Small intestine (tissue), 7 donors: ENCODE results near the gene GAS7. TPM values are rescaled to one million over a fixed set of nuclear protein-coding genes. Genes with fewer than 3 reads are reported as not detected.
A peak's percentile ranks its signal among the peaks of the same experiment; 100 is the strongest.

Experiments
- DNase-seq, 2 donors: peaks; one replicate each; pipeline versions ENCODE4 v3.0.0 to v3.0.0-alpha.2; 2013
- FAIRE-seq: peaks from 2 replicates; lab custom pipeline; 2012; peaks lifted over from hg19 to GRCh38; lab: Jason Lieb, UNC
- H3K27ac ChIP-seq, 3 donors: one replicate each; pipeline ENCODE4 v1.5.1; 2013; ENCODE audit warnings: low read length in 2 of 3, mild to moderate bottlenecking in 2 of 3, control low read depth in 1 of 3, inconsistent platforms in 1 of 3, low read depth in 1 of 3, moderate library complexity in 1 of 3
- H3K27me3 ChIP-seq, 3 donors: one replicate each; pipeline ENCODE4 v1.6.1; 2013; ENCODE audit warnings: low read length in 3 of 3, inconsistent platforms in 1 of 3; ENCODE audit not compliant: control insufficient read depth in 3 of 3, insufficient read depth in 3 of 3
- H3K36me3 ChIP-seq, 3 donors: one replicate each; pipeline ENCODE4 v1.6.1; 2013; ENCODE audit warnings: low read length in 3 of 3, inconsistent platforms in 1 of 3, low read depth in 1 of 3, mild to moderate bottlenecking in 1 of 3, moderate library complexity in 1 of 3; ENCODE audit not compliant: control insufficient read depth in 3 of 3, insufficient read depth in 2 of 3
- H3K4me1 ChIP-seq, 3 donors: one replicate each; pipeline ENCODE4 v1.6.1; 2013; ENCODE audit warnings: low read length in 2 of 3, inconsistent platforms in 1 of 3, low read depth in 1 of 3, mild to moderate bottlenecking in 1 of 3, moderate library complexity in 1 of 3; ENCODE audit not compliant: control insufficient read depth in 3 of 3, insufficient read depth in 2 of 3
- H3K4me3 ChIP-seq, 3 donors: one replicate each; pipeline ENCODE4 v1.5.1; 2013; ENCODE audit warnings: low read length in 3 of 3, control low read depth in 1 of 3, inconsistent platforms in 1 of 3, low read depth in 1 of 3, mild to moderate bottlenecking in 1 of 3, moderate library complexity in 1 of 3
- H3K9me3 ChIP-seq, 2 donors: one replicate each; pipeline ENCODE4 v1.6.1; 2013; ENCODE audit warnings: low read depth in 1 of 2, low read length in 1 of 2; ENCODE audit not compliant: control insufficient read depth in 2 of 2, insufficient read depth in 1 of 2
- WGBS, 3 donors: extraction: QIAGEN DNeasy Blood & Tissue Kit; methylation state at CpG; one replicate each; pipeline ENCODE4 v1.1.7; 2013; 5-methylcytosine and 5-hydroxymethylcytosine counted together
- polyA plus RNA-seq, 4 donors: library from polyadenylated mRNA; stranded (reverse) in 3 of 4; unstranded in 1 of 4; fragments of 200-250 nt in 3 of 4; fragments of 120-200 nt in 1 of 4; gene quantifications; one replicate each; pipeline versions ENCODE4 v1.2.1 to v1.2.3, GENCODE V29; 2013
- donor health status: healthy with polysubstance abuse.
- donor health status: control.
- donor health status: control.
- donor health status: Bipolar disorder and iron deficiency.
- donor health status: healthy.

Gene GAS7
- polyA plus RNA-seq, 4 donors = 1.1 to 14.9 (median 5.9) TPM

DNA sequence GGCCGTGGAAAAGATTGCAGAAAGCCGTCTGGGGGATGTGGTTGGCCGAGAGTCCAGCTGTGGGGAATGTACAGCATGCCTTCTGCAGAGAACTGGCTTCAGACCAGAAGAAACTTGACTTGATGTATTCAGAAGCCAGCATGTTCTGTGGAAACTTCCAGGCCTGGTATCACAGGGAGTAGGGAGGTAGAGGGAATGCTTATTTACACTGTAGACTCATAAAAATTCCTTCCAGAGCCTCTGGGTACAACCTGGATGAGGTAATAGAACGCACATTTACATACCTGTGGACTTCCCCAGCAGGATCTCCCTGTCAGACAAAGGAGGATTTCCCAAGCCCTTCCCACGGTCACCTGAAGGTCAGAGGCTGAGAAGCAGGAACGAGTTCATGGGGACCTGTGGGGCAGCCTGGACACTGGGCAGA is 11.8 kb upstream of the GAS7 start:
- 17 to 40% (median 18%) methylated on average over 6 of the region's 6 CpGs for WGBS, 3 donors
- Histone ChIP-seq H3K4me1 (peaks cover 0 to 20% (median 0%) of the 10 kb centered on the region in 3 donors), H3K4me3 (no peak overlapping the region), H3K27ac (peak overlapping the region in 1 of 3 donors; percentile 64), H3K9me3 (peaks cover 0 to 8% of the 10 kb centered on the region in 2 donors), H3K27me3 (no peaks in the 10 kb centered on the region), H3K36me3 (no peaks in the 10 kb centered on the region)
- peak in 1 of 2 donors; percentile 90 for DNase-seq
- FAIRE-seq = no peak

DNA sequence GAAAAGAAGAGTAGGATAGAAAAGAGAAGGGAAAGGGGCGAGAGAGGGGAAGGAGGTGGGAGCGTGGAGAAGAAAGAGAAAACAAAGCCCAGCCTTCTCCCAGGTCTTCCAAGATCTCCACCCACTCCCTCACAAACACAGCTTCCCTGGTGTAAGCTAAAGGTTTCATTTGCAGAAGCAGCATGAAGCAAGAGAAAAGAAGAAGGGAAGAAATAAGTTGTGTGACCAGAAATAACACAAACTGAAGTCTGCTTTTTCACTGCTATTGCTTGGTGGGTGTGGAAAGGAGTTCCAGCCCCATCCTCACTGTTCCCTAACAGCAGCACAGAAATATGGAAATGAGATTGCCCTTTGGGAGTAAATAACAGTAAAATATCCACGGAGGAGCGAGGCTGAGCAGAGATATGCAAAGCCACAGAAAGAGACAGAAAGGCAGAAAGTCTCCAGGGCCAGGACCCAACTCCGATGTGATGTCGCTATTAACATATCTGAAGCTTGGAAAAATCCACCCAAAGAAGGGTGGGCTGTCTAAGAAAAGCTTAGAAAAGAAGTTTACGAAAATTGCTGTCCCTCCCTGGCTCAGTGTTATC is 10.3 kb upstream of the GAS7 start:
- DNase-seq (no peak), FAIRE-seq (no peak)
- H3K27ac ChIP-seq = no peak overlapping the region

DNA sequence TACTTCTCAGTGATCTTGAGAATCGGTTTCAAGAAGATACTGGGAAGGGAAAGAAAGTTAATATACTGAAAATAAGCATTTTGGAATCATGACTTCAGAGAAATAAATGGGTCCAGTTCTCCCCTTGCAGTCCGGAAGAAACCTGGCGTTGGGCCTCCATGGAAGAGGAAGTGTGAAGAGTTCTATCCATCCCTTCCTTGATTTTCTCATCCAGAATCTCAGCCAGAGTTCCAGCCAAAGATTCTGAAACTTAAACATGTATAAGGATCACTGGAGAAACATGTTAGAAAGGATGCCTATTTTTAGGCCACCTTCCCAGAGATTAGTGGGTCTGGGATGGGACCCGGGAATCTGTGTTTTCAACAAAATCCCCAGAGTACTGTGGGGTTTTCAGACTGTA is 8.7 kb upstream of the GAS7 start:
- no peaks in the 10 kb centered on the region for H3K27me3 ChIP-seq
- H3K4me1 ChIP-seq = peaks cover 0 to 20% (median 0%) of the 10 kb centered on the region in 3 donors
- no peak overlapping the region for H3K4me3 ChIP-seq
- H3K36me3 ChIP-seq = no peaks in the 10 kb centered on the region
- peaks cover 0 to 10% of the 10 kb centered on the region in 2 donors for H3K9me3 ChIP-seq
- no peak for DNase-seq
- no peak overlapping the region for H3K27ac ChIP-seq
- no peak for FAIRE-seq
- 81 to 91% (median 83%) methylated on average over 4 of the region's 4 CpGs for WGBS, 3 donors

More for the DNA sequence above, 10.3 kb upstream of the GAS7 start:
- Histone ChIP-seq H3K4me3 (no peak overlapping the region), H3K9me3 (peaks cover 0 to 10% of the 10 kb centered on the region in 2 donors), H3K36me3 (no peaks in the 10 kb centered on the region), H3K27me3 (no peaks in the 10 kb centered on the region), H3K4me1 (peaks cover 0 to 20% (median 0%) of the 10 kb centered on the region in 3 donors)
- WGBS, 3 donors = 74 to 78% (median 78%) methylated on average over 7 of the region's 7 CpGs

DNA sequence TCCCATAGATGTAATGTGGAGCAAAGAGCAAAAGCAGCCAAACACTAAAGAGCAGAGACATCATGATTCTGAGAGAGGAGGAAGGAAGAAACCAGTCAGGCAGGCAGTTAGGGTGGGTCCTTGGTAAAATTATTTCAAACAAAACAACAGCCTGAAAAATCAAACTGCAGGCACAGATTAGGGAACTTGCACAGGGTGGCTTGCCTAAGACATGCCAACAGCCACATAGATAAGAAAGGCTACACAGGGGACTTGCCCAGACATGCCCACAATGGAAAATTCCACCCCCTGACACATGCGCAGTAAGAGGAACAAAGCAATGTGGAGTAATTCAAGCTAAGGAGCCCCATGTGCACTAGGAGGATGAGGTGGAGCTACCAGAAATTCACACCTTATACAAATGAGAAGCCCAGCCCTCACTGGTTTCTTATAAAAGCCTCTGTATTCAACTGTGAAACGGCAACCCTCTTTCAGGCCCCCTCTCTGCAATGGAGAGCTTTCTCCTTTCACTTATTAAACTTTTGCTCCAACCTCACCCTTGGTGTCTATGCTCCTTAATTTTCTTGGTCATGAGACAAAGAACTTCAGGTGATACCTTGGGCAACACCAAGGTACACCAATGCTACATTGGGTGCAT is 7.3 kb upstream of the GAS7 start:
- Histone ChIP-seq H3K27ac (no peak overlapping the region), H3K4me1 (peaks cover 0 to 20% (median 0%) of the 10 kb centered on the region in 3 donors), H3K4me3 (no peak overlapping the region), H3K9me3 (peaks cover 0 to 10% of the 10 kb centered on the region in 2 donors), H3K27me3 (no peaks in the 10 kb centered on the region), H3K36me3 (no peaks in the 10 kb centered on the region)
- DNase-seq (no peak), FAIRE-seq (no peak)
- WGBS, 3 donors = 73 to 98% (median 80%) methylated on average over 2 of the region's 2 CpGs

DNA sequence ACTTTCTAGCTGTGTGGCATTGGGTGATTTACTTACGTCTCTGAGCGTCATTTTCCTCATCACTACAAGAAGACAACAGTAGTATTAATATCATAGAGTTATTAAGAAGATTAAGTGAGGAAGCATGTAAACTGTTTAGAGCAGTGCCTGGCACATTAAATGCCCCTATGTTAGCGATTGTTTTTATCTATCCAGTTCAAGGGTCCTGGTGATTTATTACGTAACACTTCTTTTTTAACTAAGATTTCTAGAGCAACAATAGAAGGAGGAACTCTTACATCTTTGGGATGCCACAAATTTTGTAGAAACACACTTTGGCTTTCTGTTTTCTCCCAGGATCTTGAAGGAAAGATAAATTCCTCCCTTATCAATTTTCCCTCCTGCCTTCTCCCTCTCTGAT is 3.3 kb upstream of the GAS7 start:
- no peaks in the 10 kb centered on the region for H3K36me3 ChIP-seq
- no peak for DNase-seq
- H3K4me1 ChIP-seq = peaks cover 0 to 4% (median 0%) of the 10 kb centered on the region in 3 donors
- no peak overlapping the region for H3K4me3 ChIP-seq
- no peak for FAIRE-seq
- H3K9me3 ChIP-seq = peaks cover 0 to 10% of the 10 kb centered on the region in 2 donors
- peaks cover 0 to 11% (median 4%) of the 10 kb centered on the region in 3 donors for H3K27me3 ChIP-seq
- WGBS, 3 donors = 76 to 83% (median 78%) methylated on average over 4 of the region's 4 CpGs
- H3K27ac ChIP-seq = no peak overlapping the region

DNA sequence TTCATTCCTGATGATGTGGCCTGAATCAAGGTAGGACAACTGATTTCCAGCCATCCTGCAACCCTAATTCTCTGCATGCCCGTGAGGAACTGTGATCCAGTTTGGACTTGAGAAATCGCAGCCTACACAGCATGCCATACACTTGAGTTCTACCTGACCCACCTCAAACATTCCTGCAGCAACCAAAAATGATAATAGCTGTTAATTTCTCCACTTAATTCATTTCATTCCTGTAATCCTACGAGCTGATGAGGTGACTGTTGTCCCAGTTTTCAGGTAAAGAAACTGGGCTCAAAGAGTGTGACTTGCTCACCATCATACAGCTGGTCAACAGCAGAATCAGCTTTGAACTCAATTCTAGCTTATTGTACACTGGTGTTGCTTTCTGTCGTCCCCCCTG is 2.2 kb upstream of the GAS7 start:
- peaks cover 0 to 11% (median 4%) of the 10 kb centered on the region in 3 donors for H3K27me3 ChIP-seq
- H3K9me3 ChIP-seq = peaks cover 0 to 6% of the 10 kb centered on the region in 2 donors
- H3K27ac ChIP-seq = no peak overlapping the region
- no peaks in the 10 kb centered on the region for H3K36me3 ChIP-seq
- WGBS, 3 donors = 54 to 83% (median 67%) methylated on average over 4 of the region's 4 CpGs
- H3K4me3 ChIP-seq = no peak overlapping the region
- FAIRE-seq = no peak
- no peak for DNase-seq
- peaks cover 0 to 4% (median 0%) of the 10 kb centered on the region in 3 donors for H3K4me1 ChIP-seq

DNA sequence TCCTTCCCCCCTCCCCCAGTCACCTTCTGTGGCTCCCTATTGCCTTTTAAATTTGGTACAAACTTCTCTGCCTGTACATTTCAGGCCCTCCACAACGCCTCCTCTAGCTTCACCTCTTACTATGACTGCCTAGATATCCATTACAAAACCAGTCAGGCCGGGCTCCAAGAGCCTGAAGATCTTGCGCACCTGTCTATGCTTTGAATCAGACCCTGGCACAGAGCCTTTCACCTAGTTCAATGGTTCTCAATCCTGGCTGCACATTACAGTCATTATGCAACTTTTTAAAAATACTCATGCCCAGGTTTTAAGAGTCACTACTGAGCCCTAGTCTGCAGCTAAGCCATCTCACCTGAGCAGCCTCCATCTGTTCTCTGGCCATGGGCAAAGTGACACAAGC is 1.6 kb upstream of the GAS7 start:
- peaks cover 0 to 2% of the 10 kb centered on the region in 2 donors for H3K9me3 ChIP-seq
- DNase-seq = no peak
- WGBS, 3 donors = 49 to 80% (median 64%) methylated on average over 3 of the region's 3 CpGs
- no peak for FAIRE-seq
- H3K4me1 ChIP-seq = peaks cover 0 to 4% (median 0%) of the 10 kb centered on the region in 3 donors
- H3K36me3 ChIP-seq = no peaks in the 10 kb centered on the region
- peaks cover 0 to 11% (median 4%) of the 10 kb centered on the region in 3 donors for H3K27me3 ChIP-seq
- no peak overlapping the region for H3K4me3 ChIP-seq
- no peak overlapping the region for H3K27ac ChIP-seq

DNA sequence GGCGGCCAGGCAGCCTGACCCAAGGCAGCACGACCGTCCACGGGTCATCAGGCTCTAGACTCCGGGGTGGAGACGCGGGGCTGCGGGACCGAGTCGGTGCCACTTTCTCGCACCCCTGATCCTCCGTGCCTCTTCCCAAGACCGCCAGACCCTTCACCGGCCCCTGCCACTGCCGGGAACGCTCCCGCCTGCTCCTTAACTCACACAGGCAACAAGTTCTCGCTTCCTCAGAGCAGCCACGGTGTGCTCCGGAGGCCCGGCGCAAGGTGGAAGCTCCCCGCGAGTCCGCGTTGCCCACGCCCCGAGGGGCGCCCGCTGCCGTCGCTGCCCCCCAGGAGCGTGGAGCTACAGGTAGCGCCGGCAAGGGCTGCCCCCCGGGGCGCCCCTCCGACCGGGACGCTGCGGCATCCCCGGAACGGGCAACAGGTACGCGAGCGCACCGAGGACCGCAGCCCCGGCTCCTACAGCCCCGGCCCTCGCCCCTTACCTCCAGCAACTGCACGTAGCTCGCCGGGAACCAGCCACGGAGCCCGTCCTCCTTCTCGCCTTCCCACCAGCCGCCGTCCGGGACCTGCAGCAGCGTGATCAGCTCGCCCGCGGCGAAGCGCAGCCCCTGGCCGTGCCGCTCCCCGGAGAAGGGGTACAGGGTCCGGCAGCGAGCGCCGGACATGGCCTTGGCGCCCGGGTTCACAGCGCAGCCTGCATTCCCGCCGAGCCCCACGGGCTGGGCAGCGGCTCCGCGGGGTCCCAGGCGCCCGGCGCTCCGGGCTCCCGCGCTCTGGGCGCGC is 491 bp downstream of the GAS7 start:
- WGBS, 3 donors = 2 to 19% (median 15%) methylated on average over 56 to 90 of the region's 90 CpGs
- DNase-seq (peak in 1 of 2 donors; percentile 37), FAIRE-seq (no peak)
- peak overlapping the region; percentile 32 to 55 (median 45) for H3K4me3 ChIP-seq
- peak overlapping the region in 1 of 3 donors; percentile 50 for H3K27ac ChIP-seq
- peaks cover 0 to 4% (median 0%) of the 10 kb centered on the region in 3 donors for H3K4me1 ChIP-seq
- H3K9me3 ChIP-seq = peaks cover 0 to 14% of the 10 kb centered on the region in 2 donors
- H3K36me3 ChIP-seq = no peaks in the 10 kb centered on the region
- H3K27me3 ChIP-seq = peaks cover 0 to 11% (median 4%) of the 10 kb centered on the region in 3 donors
